ENCODE measurements around the gene SVEP1.

Gene SVEP1

DNA sequence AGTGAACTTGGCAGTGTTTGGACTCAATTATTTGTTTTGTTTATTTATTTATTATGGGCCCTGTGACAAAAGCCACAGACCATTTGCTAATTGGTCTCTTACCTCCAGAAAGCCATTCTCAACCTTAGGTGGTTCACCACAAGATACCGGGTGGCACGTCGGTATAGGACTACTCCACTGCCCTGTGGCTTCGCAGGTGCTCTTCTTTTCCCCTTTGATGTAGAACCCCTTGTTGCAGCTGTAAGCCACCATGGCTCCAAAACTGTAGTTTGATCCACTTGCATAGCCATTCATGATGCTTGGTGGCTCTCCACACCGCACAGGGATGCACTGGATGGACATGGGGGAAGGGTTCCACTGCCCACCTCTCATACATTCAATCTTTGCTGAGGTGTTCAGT lies 168.6 kb downstream of the SVEP1 start:
- Histone ChIP-seq H3K9me3 (ENCODE audit: control insufficient read depth, insufficient read depth, low read depth, low read length) (no peaks in the 10 kb centered on the region), H3K27ac (ENCODE audit: extremely low read depth, low read depth, low read length) (no peak overlapping the region), H3K4me1 (ENCODE audit: control insufficient read depth, insufficient read depth, low read length) (no peaks in the 10 kb centered on the region), H3K36me3 (ENCODE audit: control insufficient read depth in 2 of 2, insufficient read depth in 1 of 2, low read length in 2 of 2) (peaks cover 0 to 14% of the 10 kb centered on the region in 2 experiments; a peak in 1 of 3 replicates), H3K4me3 (ENCODE audit: low read depth, low read length) (no peak overlapping the region)
- ChIA-PET CTCF (no interaction called here), POLR2A (no interaction called here)
- TF ChIP-seq ZSCAN16 (tag by site-specific recombination; IDR thresholded peaks at IDR 0.05) (no peak), ZNF843 (tag by site-specific recombination; IDR thresholded peaks at IDR 0.05) (no peak), ZNF23 (tag by site-specific recombination; IDR thresholded peaks at IDR 0.05; ENCODE audit: borderline replicate concordance) (no peak), ZNF830 (tag by site-specific recombination; IDR thresholded peaks at IDR 0.05; ENCODE audit: low read depth) (no peak), ZNF561 (tag by site-specific recombination; IDR thresholded peaks at IDR 0.05; ENCODE audit: borderline replicate concordance) (no peak), HOXA7 (CRISPR knock-in tag; IDR thresholded peaks at IDR 0.05; ENCODE audit: borderline replicate concordance) (no peak), BCL11B (tag by site-specific recombination; IDR thresholded peaks at IDR 0.05; ENCODE audit: low read depth) (no peak), ZNF311 (tag by site-specific recombination; IDR thresholded peaks at IDR 0.05; ENCODE audit: borderline replicate concordance) (no peak), GLI4 (tag by site-specific recombination; IDR thresholded peaks at IDR 0.05) (no peak), HOXD13 (CRISPR knock-in tag; IDR thresholded peaks at IDR 0.05; ENCODE audit: borderline replicate concordance) (no peak), ZNF571 (tag by site-specific recombination; IDR thresholded peaks at IDR 0.05) (no peak), ZNF785 (tag by site-specific recombination; IDR thresholded peaks at IDR 0.05) (no peak)
- TF ChIP-seq, protein P1, sequence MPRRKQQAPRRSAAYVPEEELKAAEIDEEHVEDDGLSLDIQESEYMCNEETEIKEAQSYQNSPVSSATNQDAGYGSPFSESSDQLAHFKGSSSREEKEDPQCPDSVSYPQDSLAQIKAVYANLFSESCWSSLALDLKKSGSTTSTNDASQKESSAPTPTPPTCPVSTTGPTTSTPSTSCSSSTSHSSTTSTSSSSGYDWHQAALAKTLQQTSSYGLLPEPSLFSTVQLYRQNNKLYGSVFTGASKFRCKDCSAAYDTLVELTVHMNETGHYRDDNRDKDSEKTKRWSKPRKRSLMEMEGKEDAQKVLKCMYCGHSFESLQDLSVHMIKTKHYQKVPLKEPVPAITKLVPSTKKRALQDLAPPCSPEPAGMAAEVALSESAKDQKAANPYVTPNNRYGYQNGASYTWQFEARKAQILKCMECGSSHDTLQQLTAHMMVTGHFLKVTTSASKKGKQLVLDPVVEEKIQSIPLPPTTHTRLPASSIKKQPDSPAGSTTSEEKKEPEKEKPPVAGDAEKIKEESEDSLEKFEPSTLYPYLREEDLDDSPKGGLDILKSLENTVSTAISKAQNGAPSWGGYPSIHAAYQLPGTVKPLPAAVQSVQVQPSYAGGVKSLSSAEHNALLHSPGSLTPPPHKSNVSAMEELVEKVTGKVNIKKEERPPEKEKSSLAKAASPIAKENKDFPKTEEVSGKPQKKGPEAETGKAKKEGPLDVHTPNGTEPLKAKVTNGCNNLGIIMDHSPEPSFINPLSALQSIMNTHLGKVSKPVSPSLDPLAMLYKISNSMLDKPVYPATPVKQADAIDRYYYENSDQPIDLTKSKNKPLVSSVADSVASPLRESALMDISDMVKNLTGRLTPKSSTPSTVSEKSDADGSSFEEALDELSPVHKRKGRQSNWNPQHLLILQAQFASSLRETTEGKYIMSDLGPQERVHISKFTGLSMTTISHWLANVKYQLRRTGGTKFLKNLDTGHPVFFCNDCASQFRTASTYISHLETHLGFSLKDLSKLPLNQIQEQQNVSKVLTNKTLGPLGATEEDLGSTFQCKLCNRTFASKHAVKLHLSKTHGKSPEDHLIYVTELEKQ (tag by site-specific recombination; IDR thresholded peaks at IDR 0.05; ENCODE audit: borderline replicate concordance): no peak
- TF ChIP-seq, protein P2, sequence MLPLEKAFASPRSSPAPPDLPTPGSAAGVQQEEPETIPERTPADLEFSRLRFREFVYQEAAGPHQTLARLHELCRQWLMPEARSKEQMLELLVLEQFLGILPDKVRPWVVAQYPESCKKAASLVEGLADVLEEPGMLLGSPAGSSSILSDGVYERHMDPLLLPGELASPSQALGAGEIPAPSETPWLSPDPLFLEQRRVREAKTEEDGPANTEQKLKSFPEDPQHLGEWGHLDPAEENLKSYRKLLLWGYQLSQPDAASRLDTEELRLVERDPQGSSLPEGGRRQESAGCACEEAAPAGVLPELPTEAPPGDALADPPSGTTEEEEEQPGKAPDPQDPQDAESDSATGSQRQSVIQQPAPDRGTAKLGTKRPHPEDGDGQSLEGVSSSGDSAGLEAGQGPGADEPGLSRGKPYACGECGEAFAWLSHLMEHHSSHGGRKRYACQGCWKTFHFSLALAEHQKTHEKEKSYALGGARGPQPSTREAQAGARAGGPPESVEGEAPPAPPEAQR (tag by site-specific recombination; IDR thresholded peaks at IDR 0.05): no peak
- TF ChIP-seq, protein P3, sequence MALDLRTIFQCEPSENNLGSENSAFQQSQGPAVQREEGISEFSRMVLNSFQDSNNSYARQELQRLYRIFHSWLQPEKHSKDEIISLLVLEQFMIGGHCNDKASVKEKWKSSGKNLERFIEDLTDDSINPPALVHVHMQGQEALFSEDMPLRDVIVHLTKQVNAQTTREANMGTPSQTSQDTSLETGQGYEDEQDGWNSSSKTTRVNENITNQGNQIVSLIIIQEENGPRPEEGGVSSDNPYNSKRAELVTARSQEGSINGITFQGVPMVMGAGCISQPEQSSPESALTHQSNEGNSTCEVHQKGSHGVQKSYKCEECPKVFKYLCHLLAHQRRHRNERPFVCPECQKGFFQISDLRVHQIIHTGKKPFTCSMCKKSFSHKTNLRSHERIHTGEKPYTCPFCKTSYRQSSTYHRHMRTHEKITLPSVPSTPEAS (tag by site-specific recombination; IDR thresholded peaks at IDR 0.05): no peak
- TF ChIP-seq, protein P4, sequence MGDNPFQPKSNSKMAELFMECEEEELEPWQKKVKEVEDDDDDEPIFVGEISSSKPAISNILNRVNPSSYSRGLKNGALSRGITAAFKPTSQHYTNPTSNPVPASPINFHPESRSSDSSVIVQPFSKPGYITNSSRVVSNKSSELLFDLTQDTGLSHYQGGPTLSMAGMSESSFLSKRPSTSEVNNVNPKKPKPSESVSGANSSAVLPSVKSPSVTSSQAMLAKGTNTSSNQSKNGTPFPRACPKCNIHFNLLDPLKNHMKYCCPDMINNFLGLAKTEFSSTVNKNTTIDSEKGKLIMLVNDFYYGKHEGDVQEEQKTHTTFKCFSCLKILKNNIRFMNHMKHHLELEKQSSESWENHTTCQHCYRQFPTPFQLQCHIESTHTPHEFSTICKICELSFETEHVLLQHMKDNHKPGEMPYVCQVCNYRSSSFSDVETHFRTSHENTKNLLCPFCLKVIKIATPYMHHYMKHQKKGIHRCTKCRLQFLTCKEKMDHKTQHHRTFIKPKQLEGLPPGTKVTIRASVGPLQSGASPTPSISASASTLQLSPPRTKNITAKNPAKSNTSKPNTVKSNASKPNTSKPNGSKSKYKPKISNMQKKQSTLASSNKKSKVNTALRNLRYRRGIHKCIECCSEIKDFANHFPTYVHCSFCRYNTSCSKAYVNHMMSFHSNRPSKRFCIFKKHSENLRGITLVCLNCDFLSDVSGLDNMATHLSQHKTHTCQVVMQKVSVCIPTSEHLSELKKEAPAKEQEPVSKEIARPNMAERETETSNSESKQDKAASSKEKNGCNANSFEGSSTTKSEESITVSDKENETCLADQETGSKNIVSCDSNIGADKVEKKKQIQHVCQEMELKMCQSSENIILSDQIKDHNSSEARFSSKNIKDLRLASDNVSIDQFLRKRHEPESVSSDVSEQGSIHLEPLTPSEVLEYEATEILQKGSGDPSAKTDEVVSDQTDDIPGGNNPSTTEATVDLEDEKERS (tag by site-specific recombination; IDR thresholded peaks at IDR 0.05): no peak

DNA sequence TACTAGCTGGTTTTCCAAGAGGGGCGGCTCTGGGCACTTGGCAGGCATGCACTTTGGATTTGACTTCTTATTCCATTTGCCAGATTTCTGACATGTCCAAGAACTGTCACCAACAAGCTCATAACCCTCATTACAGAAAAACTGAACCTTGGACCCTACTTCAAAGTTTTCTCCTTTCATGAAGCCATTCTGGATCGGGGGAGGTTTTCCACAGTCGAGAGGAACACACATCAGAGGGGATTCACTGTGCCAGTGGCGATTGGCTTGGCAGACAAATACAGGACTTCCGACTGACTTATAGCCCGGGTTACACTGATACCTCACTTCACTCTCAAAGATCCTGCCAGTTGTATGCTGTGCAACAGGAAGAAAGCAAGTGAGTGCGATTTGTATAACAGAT lies 170.9 kb downstream of the SVEP1 start:
- no peaks in the 10 kb centered on the region for H3K9me3 ChIP-seq (ENCODE audit: control insufficient read depth, insufficient read depth, low read depth, low read length)
- H3K4me1 ChIP-seq (ENCODE audit: control insufficient read depth, insufficient read depth, low read length): no peaks in the 10 kb centered on the region
- peaks cover 0 to 14% of the 10 kb centered on the region in 2 experiments; a peak in 1 of 3 replicates for H3K36me3 ChIP-seq (ENCODE audit: control insufficient read depth in 2 of 2, insufficient read depth in 1 of 2, low read length in 2 of 2)
- no peak overlapping the region for H3K4me3 ChIP-seq (ENCODE audit: low read depth, low read length)
- CTCF ChIA-PET: interaction anchor here (0.7 kb wide), 1 partner anchor 1136 kb away, joined by 3 read pairs; no protein-coding TSS in a partner anchor
- no peak overlapping the region for H3K27ac ChIP-seq (ENCODE audit: extremely low read depth, low read depth, low read length)
- POLR2A ChIA-PET: no interaction called here
- TF ChIP-seq ZNF529 (tag by site-specific recombination; IDR thresholded peaks at IDR 0.05; ENCODE audit: insufficient replicate concordance) (no peak), ZNF785 (tag by site-specific recombination; IDR thresholded peaks at IDR 0.05) (no peak), ZNF140 (tag by site-specific recombination; IDR thresholded peaks at IDR 0.05) (no peak), ZNF23 (tag by site-specific recombination; IDR thresholded peaks at IDR 0.05; ENCODE audit: borderline replicate concordance) (no peak), ZNF426 (tag by site-specific recombination; IDR thresholded peaks at IDR 0.05) (no peak), YY1 (tag by site-specific recombination; IDR thresholded peaks at IDR 0.05) (no peak), EGR2 (tag by site-specific recombination; IDR thresholded peaks at IDR 0.05; ENCODE audit: low read depth) (no peak), ZNF184 (tag by site-specific recombination; IDR thresholded peaks at IDR 0.05) (no peak), SP3 (tag by site-specific recombination; IDR thresholded peaks at IDR 0.05) (no peak), ZNF600 (tag by site-specific recombination; IDR thresholded peaks at IDR 0.05) (no peak), ZNF354C (tag by site-specific recombination; IDR thresholded peaks at IDR 0.05; ENCODE audit: borderline replicate concordance, low read depth) (no peak), ZNF596 (tag by site-specific recombination; IDR thresholded peaks at IDR 0.05) (no peak), ZNF335 (tag by site-specific recombination; conservative IDR thresholded peaks at IDR 0.05) (no peak), SALL2 (tag by site-specific recombination; IDR thresholded peaks at IDR 0.05; ENCODE audit: borderline replicate concordance) (no peak)
